K562 (cell line): ENCODE results near the gene CUL1. TPM values are rescaled to one million over a fixed set of nuclear protein-coding genes. Genes with fewer than 3 reads are reported as not detected.

ENCODE experiments used
- CBX3 ChIP-seq, 2 experiments: IDR thresholded peaks; 1 replicate in 1 of 2; 2 replicates in 1 of 2; pipeline ENCODE4 v1.6.1; 2012; ENCODE audit warnings: inconsistent platforms in 2 of 2, low read length in 2 of 2, borderline replicate concordance in 1 of 2, control low read depth in 1 of 2
- CHD1 ChIP-seq: fragments of 200-600 bp; sonication (generic); IDR thresholded peaks from one replicate; pipeline ENCODE4 v1.6.1; 2012; ENCODE audit warnings: mild to moderate bottlenecking, moderate library complexity, low read length, inconsistent platforms
- GABPB1 ChIP-seq: sonication (generic); formaldehyde crosslinking; IDR thresholded peaks from 2 replicates; pipeline ENCODE4 v1.8.0; 2022; ENCODE audit warnings: mild to moderate bottlenecking, missing genetic modification reagents
- HBP1 ChIP-seq: fragments of 450-650 bp; formaldehyde crosslinking; IDR thresholded peaks from 2 replicates; pipeline ENCODE4 v1.4.0; 2022; ENCODE audit warnings: missing genetic modification characterization
- HLTF ChIP-seq: fragments of 450-650 bp; IDR thresholded peaks from 2 replicates; pipeline ENCODE4 v1.6.1; 2016
- KLF6 ChIP-seq: fragments of 250-450 bp; sonication (Bioruptor Pico); IDR thresholded peaks from 2 replicates; pipeline ENCODE4 v1.4.0; 2020; ENCODE audit warnings: mild to moderate bottlenecking, moderate library complexity, borderline replicate concordance
- MAZ ChIP-seq, 2 experiments: fragments of 450-650 bp in 1 of 2; sonication (generic) in 1 of 2; formaldehyde crosslinking; IDR thresholded peaks in 1 of 2; conservative IDR thresholded peaks in 1 of 2; 2 replicates each; pipeline versions ENCODE4 v1.4.0 to v1.5.0; 2020; ENCODE audit warnings: mild to moderate bottlenecking in 1 of 2, missing genetic modification reagents in 1 of 2
- MCM3 ChIP-seq: fragments of 450-650 bp; IDR thresholded peaks from 2 replicates; pipeline ENCODE4 v1.6.1; 2016
- RAD21 ChIP-seq, 2 experiments: fragments of 250-450 bp in 1 of 2; fragments of 450-650 bp in 1 of 2; sonication (Bioruptor Pico) in 1 of 2; formaldehyde crosslinking in 1 of 2; IDR thresholded peaks in 1 of 2; conservative IDR thresholded peaks in 1 of 2; 2 replicates each; pipeline versions ENCODE4 v1.4.0 to v1.8.0; 2020 to 2022; ENCODE audit warnings: mild to moderate bottlenecking in 2 of 2, moderate library complexity in 1 of 2
- RFX5 ChIP-seq: IDR thresholded peaks from 2 replicates; pipeline ENCODE4 v1.6.1; 2011; ENCODE audit warnings: low read depth, mild to moderate bottlenecking, improper control_type of control experiment, low read length
- RNF2 ChIP-seq: sonication (generic); IDR thresholded peaks from 2 replicates; pipeline ENCODE4 v1.6.1; 2016
- SRSF7 ChIP-seq: fragments of 200-400 bp; formaldehyde crosslinking; optimal IDR thresholded peaks from 2 replicates; pipeline ENCODE3; 2017; ENCODE audit warnings: mild to moderate bottlenecking, low read depth, low read length
- TARDBP ChIP-seq: fragments of 450-650 bp; IDR thresholded peaks from 2 replicates; pipeline ENCODE4 v1.6.1; 2016
- ZBTB43 ChIP-seq: sonication (generic); formaldehyde crosslinking; IDR thresholded peaks from 2 replicates; pipeline ENCODE4 v1.8.0; 2023; ENCODE audit warnings: mild to moderate bottlenecking, missing genetic modification reagents
- ZC3H8 ChIP-seq: fragments of 450-650 bp; IDR thresholded peaks from 2 replicates; pipeline ENCODE4 v1.6.1; 2017
- ZNF740 ChIP-seq, 3 experiments: fragments of 200-800 bp in 1 of 3; sonication (Bioruptor generic) in 1 of 3; sonication (generic) in 1 of 3; formaldehyde crosslinking in 1 of 3; IDR thresholded peaks; 2 replicates each; pipeline versions ENCODE4 v1.6.1 to v1.8.0; 2016 to 2022; ENCODE audit warnings: mild to moderate bottlenecking in 2 of 3, missing compliant biosample characterization in 2 of 3, missing genetic modification characterization in 2 of 3, missing genetic modification reagents in 1 of 3
- ZNF764 ChIP-seq: fragments of 250-450 bp; sonication (Bioruptor Pico); IDR thresholded peaks from 2 replicates; pipeline ENCODE4 v1.4.0; 2020; ENCODE audit warnings: low read depth, mild to moderate bottlenecking, moderate library complexity
- polyA plus RNA-seq, 8 experiments: library from polyadenylated mRNA; depleted of rRNA in 4 of 8; stranded (reverse) in 5 of 8; unstranded in 3 of 8; fragments of >200 nt; fragmentation: Nextera tagmentation in 2 of 8; fragmentation: Illumina TruSeq in 1 of 8; extraction: Ambion mirVana in 2 of 8; extraction: Trizol in 1 of 8; gene quantifications; 2 replicates each; pipeline versions ENCODE4 v1.2.1 to v1.2.3, GENCODE V29; 2011 to 2014; ENCODE audit warnings: inconsistent platforms in 1 of 8, missing spikeins in 1 of 8
- total RNA-seq, 7 experiments: library from RNA; depleted of rRNA in 6 of 7; stranded (reverse); fragments of >200 nt in 6 of 7; fragmentation: Illumina TruSeq in 2 of 7; extraction: Trizol in 2 of 7; gene quantifications; 2 replicates each; pipeline versions ENCODE4 v1.2.1 to v1.2.3, GENCODE V29; 2011 to 2021; ENCODE audit warnings: low replicate concordance in 1 of 7
- TF ChIP-seq, protein P1 (sequence below): sonication (generic); formaldehyde crosslinking; IDR thresholded peaks from 2 replicates; pipeline ENCODE4 v1.8.0; 2022; ENCODE audit warnings: mild to moderate bottlenecking, missing genetic modification reagents, borderline replicate concordance
- TF ChIP-seq, protein P2 (sequence below): fragments of 250-450 bp; sonication (Bioruptor Pico); IDR thresholded peaks from 2 replicates; pipeline ENCODE4 v1.5.0; 2022; ENCODE audit warnings: mild to moderate bottlenecking

Gene CUL1
- total and polyA plus RNA-seq, 9 of the 15 experiments (the other 6 are each of a cell fraction or from before 2014, with no cell fraction given), result 31.5 to 107 (median 96.5) TPM

DNA sequence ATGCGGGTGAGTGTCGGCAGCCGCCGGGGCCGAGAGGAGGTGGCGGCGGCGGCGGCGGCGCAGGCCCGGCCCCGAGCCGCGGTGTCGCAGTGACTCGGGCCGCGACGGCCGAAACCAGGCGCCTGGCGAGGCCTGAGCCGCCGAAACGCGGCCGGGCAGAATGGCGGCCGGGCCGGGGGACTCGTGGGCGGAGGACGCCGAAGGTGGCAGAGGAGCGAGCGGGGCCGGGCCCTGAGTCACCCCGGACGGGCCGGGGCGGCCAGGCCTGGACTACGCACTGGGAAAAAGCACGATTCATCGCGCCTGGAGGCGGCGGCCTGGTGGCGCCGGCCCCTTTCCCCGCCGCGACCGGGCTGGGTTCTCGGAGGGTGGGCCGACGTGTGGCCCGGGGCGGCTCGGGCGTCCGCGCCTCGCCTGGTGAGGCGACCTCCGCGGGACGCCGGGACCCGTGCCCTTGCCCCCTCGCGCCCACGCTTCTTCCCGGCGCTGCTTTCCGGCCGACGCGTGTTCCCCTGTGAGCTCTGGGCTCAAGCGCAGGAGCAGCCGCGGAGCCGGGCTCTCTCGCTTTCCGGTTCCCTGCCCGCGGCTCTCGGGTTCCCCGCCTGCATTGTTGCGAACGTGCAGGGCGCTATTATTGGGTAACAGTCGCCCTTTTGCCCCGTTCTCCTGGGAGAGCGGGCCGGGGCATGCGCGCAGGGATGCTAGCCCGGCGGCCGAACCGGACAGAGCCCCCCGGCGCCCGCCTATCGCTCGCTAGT lies 500 bp downstream of the CUL1 start (continued):
- TF ChIP-seq ZNF740 (CRISPR knock-in tag; IDR thresholded peaks at IDR 0.05), result no peak; the same call in 1 of the 2 replicates
- 0 out of 4 replicates have a peak, but pooled peaks of 1 of the 2 experiments have one; percentile 35 for TF ChIP-seq ZNF740 (tag; IDR thresholded peaks at IDR 0.05)
- TF ChIP-seq KLF6, result no peak
- TF ChIP-seq, protein P1, sequence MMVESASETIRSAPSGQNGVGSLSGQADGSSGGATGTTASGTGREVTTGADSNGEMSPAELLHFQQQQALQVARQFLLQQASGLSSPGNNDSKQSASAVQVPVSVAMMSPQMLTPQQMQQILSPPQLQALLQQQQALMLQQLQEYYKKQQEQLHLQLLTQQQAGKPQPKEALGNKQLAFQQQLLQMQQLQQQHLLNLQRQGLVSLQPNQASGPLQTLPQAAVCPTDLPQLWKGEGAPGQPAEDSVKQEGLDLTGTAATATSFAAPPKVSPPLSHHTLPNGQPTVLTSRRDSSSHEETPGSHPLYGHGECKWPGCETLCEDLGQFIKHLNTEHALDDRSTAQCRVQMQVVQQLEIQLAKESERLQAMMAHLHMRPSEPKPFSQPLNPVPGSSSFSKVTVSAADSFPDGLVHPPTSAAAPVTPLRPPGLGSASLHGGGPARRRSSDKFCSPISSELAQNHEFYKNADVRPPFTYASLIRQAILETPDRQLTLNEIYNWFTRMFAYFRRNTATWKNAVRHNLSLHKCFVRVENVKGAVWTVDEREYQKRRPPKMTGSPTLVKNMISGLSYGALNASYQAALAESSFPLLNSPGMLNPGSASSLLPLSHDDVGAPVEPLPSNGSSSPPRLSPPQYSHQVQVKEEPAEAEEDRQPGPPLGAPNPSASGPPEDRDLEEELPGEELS (CRISPR knock-in tag), result peak; percentile 81; the same call in 1 of the 2 replicates
- TF ChIP-seq CBX3 (IDR thresholded peaks at IDR 0.05; ENCODE audit: borderline replicate concordance in 1 of 2, low read length in 2 of 2), result 0 out of 3 replicates have a peak, but pooled peaks of 1 of the 2 experiments have one; percentile 1
- no peak for TF ChIP-seq SRSF7
- peak; percentile 81; the same call in 1 of the 2 replicates for TF ChIP-seq ZBTB43 (CRISPR knock-in tag)
- TF ChIP-seq ZC3H8, result no peak
- no peak for TF ChIP-seq ZNF764
- peak; percentile 100 for TF ChIP-seq CHD1
- no peak for TF ChIP-seq TARDBP
- TF ChIP-seq GABPB1 (CRISPR knock-in tag), result peak; percentile 76
- TF ChIP-seq HBP1, result no peak
- TF ChIP-seq HLTF, result no peak
- no peak for TF ChIP-seq RFX5
- TF ChIP-seq MCM3, result no peak
- TF ChIP-seq RAD21 (CRISPR knock-in tag; conservative IDR thresholded peaks at IDR 0.05 in 1 of 2, IDR thresholded peaks at IDR 0.05 in 1 of 2), result no peak
- peak; percentile 8 to 20; a peak in 1 of 4 replicates for TF ChIP-seq MAZ (CRISPR knock-in tag; conservative IDR thresholded peaks at IDR 0.05 in 1 of 2, IDR thresholded peaks at IDR 0.05 in 1 of 2)
- TF ChIP-seq, protein P2, sequence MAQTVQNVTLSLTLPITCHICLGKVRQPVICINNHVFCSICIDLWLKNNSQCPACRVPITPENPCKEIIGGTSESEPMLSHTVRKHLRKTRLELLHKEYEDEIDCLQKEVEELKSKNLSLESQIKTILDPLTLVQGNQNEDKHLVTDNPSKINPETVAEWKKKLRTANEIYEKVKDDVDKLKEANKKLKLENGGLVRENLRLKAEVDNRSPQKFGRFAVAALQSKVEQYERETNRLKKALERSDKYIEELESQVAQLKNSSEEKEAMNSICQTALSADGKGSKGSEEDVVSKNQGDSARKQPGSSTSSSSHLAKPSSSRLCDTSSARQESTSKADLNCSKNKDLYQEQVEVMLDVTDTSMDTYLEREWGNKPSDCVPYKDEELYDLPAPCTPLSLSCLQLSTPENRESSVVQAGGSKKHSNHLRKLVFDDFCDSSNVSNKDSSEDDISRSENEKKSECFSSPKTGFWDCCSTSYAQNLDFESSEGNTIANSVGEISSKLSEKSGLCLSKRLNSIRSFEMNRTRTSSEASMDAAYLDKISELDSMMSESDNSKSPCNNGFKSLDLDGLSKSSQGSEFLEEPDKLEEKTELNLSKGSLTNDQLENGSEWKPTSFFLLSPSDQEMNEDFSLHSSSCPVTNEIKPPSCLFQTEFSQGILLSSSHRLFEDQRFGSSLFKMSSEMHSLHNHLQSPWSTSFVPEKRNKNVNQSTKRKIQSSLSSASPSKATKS (CRISPR knock-in tag), result no peak
- TF ChIP-seq RNF2, result no peak
